HG02678 (cell line): Measurements from ENCODE around the gene C10orf120.

Source experiments
- ATAC-seq: cut with Tn5 transposase; IDR thresholded peaks from one replicate; pipeline ENCODE4 v1.9.1; 2021; ENCODE audit warnings: mild to moderate bottlenecking, moderate library complexity; ENCODE audit not compliant: unreplicated experiment

The C10orf120 gene

GRCh38 chr10:122703483-122704448, 4.1 kb upstream of the C10orf120 start:
- no peak for ATAC-seq

DNA sequence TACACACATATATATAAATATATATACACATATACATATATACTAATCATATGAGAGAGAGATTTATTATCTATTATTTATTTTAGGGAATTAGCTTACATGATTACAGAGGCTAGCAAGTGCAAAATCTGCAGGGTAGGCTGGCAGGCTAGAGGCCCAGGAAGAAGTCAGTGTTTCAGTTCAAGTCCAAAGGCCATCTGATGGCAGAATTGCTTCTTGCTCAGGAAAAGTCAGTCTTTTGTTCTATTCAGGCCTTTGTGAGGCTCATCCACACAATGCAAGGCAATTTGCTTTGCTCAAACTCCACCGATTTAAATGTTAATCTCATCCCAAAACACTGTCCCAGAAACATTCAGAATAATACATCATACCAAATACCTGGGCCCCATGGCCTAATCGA, 2.6 kb upstream of the C10orf120 start:
- ATAC-seq, result no peak

GRCh38 chr10:122701652-122702051, 2.0 kb upstream of the C10orf120 start:
- ATAC-seq, result no peak

DNA sequence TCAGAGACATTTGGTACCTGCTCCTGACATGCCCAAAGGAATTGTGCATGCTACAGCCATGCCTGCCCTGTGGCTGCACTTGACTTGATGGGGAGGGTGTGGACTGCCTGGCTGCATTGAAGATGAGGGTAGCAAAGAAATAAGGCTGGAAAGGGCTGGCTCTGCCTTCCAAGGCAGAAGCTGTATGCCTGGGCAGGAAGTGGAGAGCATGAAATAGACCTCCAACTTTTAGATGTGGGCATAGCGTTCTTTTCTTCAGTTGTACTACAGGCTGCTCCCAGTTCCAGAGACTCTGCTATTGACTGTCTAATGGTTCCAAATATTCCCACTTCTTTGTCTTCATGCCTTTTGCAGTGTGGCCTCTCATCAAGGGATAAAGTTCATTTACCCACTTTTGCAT, 3.0 kb downstream of the C10orf120 start:
- no peak for ATAC-seq

GRCh38 chr10:122692744-122693143, 6.9 kb downstream of the C10orf120 start:
- no peak for ATAC-seq

DNA sequence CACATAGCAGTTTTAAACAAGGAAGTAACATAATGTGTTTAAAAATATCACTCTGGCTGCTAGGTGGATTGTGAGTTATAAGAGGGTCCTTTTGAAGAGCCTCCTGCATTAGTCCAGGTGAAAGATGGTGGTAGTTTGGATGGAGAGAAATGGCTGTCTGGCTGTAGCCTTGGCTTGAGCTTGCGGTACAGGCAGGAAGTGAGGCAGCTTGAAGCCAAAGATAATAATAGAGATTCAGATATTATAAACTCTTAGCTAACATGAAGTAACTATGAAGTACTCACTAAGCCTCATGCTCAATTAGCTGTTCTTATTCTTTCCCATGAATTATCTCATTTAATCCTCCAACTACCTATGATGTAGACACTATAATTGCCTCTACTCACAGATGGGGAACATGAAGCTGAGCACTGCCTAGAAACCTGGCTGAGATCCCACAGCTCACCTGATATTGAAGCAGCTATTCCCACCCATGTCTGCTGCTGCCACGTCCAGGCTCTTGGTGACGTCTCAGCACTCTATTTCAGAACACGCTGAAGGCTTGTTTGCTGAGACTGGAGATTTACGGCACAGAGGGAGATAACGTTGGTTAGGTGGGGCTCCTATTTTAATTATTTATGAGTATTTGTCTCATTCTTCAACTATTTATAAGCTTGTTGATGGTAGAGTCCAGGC, 10.4 kb downstream of the C10orf120 start:
- no peak for ATAC-seq

GRCh38 chr10:122688293-122688989, 11.2 kb downstream of the C10orf120 start:
- no peak for ATAC-seq

GRCh38 chr10:122682522-122682921, 17.1 kb downstream of the C10orf120 start:
- no peak for ATAC-seq

DNA sequence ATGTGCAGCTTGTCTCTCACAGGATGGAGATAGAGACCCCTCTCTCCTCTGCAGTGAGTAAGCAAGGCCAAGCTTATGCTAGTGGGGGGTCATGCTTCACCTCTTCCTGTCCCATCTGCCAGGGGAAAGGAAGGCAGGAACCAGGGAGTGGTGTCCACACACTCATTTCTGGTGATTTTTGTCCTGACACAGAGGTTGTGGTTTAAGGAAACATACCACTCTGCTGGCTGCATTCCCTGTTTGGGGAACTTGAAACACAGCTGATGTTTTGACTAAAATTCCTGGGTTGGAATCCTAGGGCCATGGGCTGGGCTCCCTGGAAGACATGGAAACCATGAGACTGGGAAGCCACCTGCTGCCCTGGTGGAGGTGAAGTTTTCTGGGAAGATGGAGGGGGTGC, 21.4 kb downstream of the C10orf120 start:
- no peak for ATAC-seq

DNA sequence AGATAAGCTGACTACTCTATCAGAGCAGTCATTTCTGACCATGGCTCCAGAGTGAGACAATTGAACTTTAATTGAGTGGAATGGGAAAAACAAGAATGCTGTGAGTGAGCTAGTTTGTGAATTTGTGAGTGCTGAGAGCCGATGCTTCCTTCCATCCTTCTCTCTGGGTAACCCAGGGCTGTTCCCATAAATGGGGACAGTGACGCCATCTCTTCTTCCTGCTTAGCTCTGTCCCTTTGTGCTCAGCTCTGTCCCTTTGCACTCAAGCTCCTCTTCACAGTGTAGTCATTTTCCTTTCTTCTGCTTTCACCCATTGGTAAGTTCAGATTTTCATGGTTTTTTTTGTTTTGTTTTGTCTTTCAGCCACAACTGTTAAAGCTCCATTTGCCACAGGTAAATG, 24.4 kb downstream of the C10orf120 start:
- no peak for ATAC-seq

DNA sequence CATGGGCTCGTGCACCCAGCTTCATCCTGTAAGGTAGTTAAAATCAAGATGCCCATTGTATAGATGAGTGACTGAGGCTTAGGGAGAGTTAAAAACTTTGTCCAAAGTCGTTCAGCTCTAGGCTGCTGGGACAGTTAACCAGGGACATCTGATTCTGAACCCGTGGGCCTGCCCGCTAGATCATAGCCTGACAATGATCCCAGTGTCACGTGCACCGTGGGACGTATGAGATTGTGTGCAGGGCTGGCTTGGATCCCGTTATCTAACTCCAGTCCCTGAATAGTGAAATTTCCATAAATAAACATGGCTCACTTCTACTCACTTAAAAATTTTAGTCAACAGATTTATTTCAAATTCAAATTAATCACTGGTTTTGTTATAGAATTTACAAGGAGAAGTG, 24.9 kb downstream of the C10orf120 start:
- ATAC-seq, result no peak

DNA sequence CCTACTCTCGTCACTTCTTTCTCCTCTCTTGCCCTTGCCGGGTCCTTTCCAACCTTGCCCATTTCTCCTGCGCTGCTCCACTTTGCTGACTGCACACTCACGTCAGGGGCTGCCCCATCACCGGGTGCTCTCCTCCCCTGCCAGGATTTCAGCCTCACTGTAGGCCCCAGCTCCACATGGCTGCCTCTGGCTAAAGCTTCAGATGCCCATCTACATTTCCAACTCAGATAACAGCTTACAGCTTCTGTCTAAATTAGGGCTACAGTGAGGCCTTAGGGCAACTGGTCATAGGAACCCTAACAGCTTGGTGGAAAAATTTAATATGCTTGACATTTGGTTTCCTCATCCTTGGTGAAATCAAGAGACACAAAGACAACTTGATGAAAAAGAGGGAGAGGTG, 25.9 kb downstream of the C10orf120 start:
- no peak for ATAC-seq

DNA sequence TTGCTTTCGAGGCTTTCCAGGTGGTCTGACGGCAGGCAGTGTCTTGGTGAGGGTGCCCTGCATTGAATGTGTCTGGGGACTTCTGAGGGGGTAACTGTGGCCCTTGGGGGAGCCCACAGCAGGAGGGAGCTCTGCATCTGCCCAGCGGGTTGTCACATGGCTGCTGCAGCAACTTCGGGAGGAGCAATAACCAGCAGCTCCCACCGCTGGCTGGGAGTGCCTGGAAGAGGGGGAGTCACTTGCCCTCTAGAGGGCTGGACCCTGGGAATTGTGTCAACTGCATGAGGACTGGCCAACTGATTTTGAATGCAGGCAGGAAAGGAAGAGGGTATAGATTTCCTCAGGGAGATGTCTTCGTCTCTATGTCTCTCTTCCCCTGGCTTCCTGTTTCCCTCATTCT, 26.4 kb downstream of the C10orf120 start:
- no peak for ATAC-seq

GRCh38 chr10:122672655-122673054, 27.0 kb downstream of the C10orf120 start:
- no peak for ATAC-seq

GRCh38 chr10:122671355-122671754, 28.3 kb downstream of the C10orf120 start:
- ATAC-seq, result no peak

DNA sequence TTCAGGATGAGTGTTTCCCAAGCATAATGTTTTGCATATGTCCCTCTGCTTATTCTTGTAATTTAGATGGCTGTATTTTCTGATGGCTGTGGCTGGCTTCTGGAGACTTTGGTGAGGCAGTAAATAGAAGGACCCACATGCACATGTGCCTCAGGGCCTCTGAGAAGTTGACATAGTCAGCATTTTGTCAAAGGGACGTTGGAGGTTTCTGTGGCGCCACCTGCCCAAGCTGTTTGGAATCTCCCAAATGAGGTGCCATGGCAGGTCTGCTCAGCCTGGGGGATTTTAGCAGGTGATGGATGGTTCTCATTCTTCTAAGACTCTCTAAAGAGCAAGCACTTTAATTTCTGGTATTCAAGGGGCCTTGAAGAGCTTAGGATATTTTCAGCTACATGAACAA, 29.8 kb downstream of the C10orf120 start:
- ATAC-seq, result no peak

DNA sequence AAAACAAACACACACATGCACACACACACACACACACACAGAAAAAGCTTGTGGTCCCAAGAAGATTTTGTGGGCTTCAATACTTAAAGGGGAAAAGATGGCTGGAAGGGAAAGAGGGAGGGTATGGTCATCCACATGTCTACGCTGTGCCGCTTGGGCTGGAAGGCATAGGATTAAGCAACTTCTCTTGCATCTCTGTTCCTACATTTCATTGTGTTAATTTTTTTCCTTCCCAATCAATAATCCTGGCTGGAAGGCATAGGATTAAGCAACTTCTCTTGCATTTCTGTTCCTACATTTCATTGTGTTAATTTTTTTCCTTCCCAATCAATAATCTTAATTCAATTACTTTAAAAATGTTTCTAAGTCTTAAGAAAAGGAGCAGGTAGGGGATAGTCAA, 30.6 kb downstream of the C10orf120 start:
- no peak for ATAC-seq

DNA sequence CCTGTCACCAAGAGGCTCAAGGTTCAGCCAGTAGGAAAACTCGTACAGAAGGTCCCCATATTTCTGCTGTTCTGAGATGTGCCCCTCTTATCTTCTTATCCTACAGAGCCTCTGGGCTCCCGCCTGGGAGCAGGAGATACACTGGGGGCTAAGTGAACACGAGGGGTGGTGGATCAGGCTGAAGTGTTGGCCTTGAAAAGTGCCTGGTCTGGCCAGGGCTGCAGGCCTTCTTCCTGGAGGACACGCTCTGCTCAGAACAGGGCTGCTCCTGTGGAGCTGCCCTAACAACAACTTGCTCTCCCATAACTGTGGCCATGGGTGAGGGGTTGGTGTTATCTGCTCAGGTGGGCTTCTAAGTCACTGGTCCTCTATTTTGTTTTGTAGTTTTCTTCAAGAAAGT, 33.7 kb downstream of the C10orf120 start:
- ATAC-seq, result no peak

- ATAC-seq, result no peak
These were observed 34.3 kb downstream of the C10orf120 start for GRCh38 chr10:122665329-122665860.

- ATAC-seq, result no peak
These were observed 35.1 kb downstream of the C10orf120 start for GRCh38 chr10:122664501-122664900.

DNA sequence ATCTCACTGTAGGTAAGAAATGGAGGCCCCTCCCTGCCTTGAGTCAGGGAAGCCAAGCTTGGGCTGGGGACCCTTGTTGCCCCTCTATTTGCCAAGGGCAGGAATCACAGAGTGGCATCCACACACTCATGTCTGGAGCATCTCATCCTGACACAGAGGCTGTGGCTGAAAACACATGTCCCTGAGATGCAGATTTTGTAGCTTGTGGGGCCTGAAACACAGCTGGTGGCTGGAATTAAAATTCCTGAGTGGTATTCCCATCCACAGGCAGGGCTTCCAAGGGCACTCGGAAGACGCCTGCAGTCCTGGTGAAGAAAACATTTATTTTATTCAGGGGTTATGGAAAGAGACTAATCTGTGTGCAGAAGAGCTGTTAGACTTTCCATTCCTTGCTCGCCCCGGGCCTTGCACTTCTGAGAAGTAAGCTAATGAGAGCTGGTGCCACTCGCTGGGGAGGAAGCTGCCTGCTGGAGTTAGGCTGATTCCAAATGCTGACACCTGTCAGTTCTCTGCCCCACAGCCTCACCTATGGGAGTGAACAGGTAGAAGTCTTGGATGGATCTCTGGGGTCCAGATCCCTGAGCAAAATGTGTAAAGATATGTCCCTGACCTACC, 36.0 kb downstream of the C10orf120 start:
- no peak for ATAC-seq
